ENCODE results near the gene ADAMTSL3. TPM values are rescaled to one million over a fixed set of nuclear protein-coding genes. Genes with fewer than 3 reads are reported as not detected.

Gene ADAMTSL3
- total RNA-seq, 1 experiment from 2014 or later: 0.07 TPM

- H3K27me3 ChIP-seq (replicated peaks; ENCODE audit: control insufficient read depth, insufficient read depth, low read length): no peaks in the 10 kb centered on the region
- DNase-seq: no peak
- no peaks in the 10 kb centered on the region for H3K36me3 Mint-ChIP-seq (ENCODE audit: insufficient read depth, unreplicated experiment)
- intact Hi-C loops (cut with micrococcal nuclease; ENCODE audit: unreplicated experiment): no loop called here
- POLR2A ChIA-PET: no interaction called here
- H3K9me3 ChIP-seq: no peaks in the 10 kb centered on the region
- no peaks in the 10 kb centered on the region for H3K36me3 ChIP-seq (ENCODE audit: control insufficient read depth, insufficient read depth, low read length)
- peaks cover 26% of the 10 kb centered on the region for H3K27me3 Mint-ChIP-seq (ENCODE audit: insufficient read depth, unreplicated experiment)
- CTCF ChIA-PET: no interaction called here
- H3K4me1 ChIP-seq: no peaks in the 10 kb centered on the region
- H3K4me3 ChIP-seq (ENCODE audit: low read depth, low read length): no peak overlapping the region
- no peaks in the 10 kb centered on the region for H3K9me3 Mint-ChIP-seq (ENCODE audit: unreplicated experiment)
- no peaks in the 10 kb centered on the region for H3K4me1 Mint-ChIP-seq (ENCODE audit: low read depth, unreplicated experiment)
- no TSS peak for BruUV-seq (replicated peaks)
- no peak overlapping the region for H3K4me3 Mint-ChIP-seq (ENCODE audit: unreplicated experiment)
- H3K27ac Mint-ChIP-seq (ENCODE audit: unreplicated experiment): no peak overlapping the region
- TF ChIP-seq CTCF (IDR thresholded peaks at IDR 0.05; ENCODE audit: insufficient read depth in 1 of 2, low read depth in 1 of 2, low read length in 1 of 2, severe bottlenecking in 1 of 2, unreplicated experiment in 1 of 2): no peak
Measured at GRCh38 chr15:83897037-83897436, 243.1 kb downstream of the ADAMTSL3 start.

DNA sequence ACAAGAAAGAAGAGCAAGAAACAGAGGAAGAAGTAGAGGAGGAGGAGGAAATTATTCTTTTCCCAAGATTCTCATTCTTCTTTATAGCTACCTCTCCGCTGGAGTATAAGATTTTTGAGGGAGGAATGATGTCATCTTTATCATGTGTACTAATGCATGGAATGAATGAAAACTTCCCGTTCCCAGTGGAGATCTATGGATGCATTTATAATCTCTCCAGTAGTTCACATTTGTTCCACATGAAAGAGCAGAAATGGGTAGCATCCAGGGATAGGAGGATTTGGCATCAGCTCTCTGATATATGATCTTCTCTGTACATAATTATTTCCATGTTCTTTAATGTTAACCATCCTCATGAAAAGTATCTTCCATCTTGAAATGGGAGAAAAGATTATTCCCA lies 244.4 kb downstream of the ADAMTSL3 start:
- H3K9me3 Mint-ChIP-seq (ENCODE audit: unreplicated experiment): no peaks in the 10 kb centered on the region
- Histone ChIP-seq H3K4me3 (ENCODE audit: low read depth, low read length) (no peak overlapping the region), H3K36me3 (ENCODE audit: control insufficient read depth, insufficient read depth, low read length) (no peaks in the 10 kb centered on the region), H3K27me3 (replicated peaks; ENCODE audit: control insufficient read depth, insufficient read depth, low read length) (no peaks in the 10 kb centered on the region), H3K9me3 (no peaks in the 10 kb centered on the region), H3K4me1 (no peaks in the 10 kb centered on the region)
- intact Hi-C loops (cut with micrococcal nuclease; ENCODE audit: unreplicated experiment): no loop called here
- H3K4me3 Mint-ChIP-seq (ENCODE audit: unreplicated experiment): no peak overlapping the region
- H3K36me3 Mint-ChIP-seq (ENCODE audit: insufficient read depth, unreplicated experiment): no peaks in the 10 kb centered on the region
- no peak for TF ChIP-seq CTCF (IDR thresholded peaks at IDR 0.05; ENCODE audit: insufficient read depth in 1 of 2, low read depth in 1 of 2, low read length in 1 of 2, severe bottlenecking in 1 of 2, unreplicated experiment in 1 of 2)
- peaks cover 29% of the 10 kb centered on the region for H3K27me3 Mint-ChIP-seq (ENCODE audit: insufficient read depth, unreplicated experiment)
- H3K4me1 Mint-ChIP-seq (ENCODE audit: low read depth, unreplicated experiment): no peaks in the 10 kb centered on the region
- no peak overlapping the region for H3K27ac Mint-ChIP-seq (ENCODE audit: unreplicated experiment)
- BruUV-seq (replicated peaks): no TSS peak
- ChIA-PET POLR2A (no interaction called here), CTCF (no interaction called here)
- no peak for DNase-seq

GRCh38 chr15:83899670-83900069 lies 245.7 kb downstream of the ADAMTSL3 start:
- Mint-ChIP-seq H3K9me3 (ENCODE audit: unreplicated experiment) (no peaks in the 10 kb centered on the region), H3K4me1 (ENCODE audit: low read depth, unreplicated experiment) (no peaks in the 10 kb centered on the region), H3K27me3 (ENCODE audit: insufficient read depth, unreplicated experiment) (peaks cover 28% of the 10 kb centered on the region), H3K27ac (ENCODE audit: unreplicated experiment) (no peak overlapping the region), H3K4me3 (ENCODE audit: unreplicated experiment) (no peak overlapping the region), H3K36me3 (ENCODE audit: insufficient read depth, unreplicated experiment) (no peaks in the 10 kb centered on the region)
- ChIA-PET POLR2A (no interaction called here), CTCF (no interaction called here)
- no peaks in the 10 kb centered on the region for H3K36me3 ChIP-seq (ENCODE audit: control insufficient read depth, insufficient read depth, low read length)
- BruUV-seq (replicated peaks): no TSS peak
- H3K4me1 ChIP-seq: no peaks in the 10 kb centered on the region
- TF ChIP-seq CTCF (IDR thresholded peaks at IDR 0.05; ENCODE audit: insufficient read depth in 1 of 2, low read depth in 1 of 2, low read length in 1 of 2, severe bottlenecking in 1 of 2, unreplicated experiment in 1 of 2): no peak
- intact Hi-C loops (cut with micrococcal nuclease; ENCODE audit: unreplicated experiment): no loop called here
- H3K4me3 ChIP-seq (ENCODE audit: low read depth, low read length): no peak overlapping the region
- H3K27me3 ChIP-seq (replicated peaks; ENCODE audit: control insufficient read depth, insufficient read depth, low read length): no peaks in the 10 kb centered on the region
- H3K9me3 ChIP-seq: no peaks in the 10 kb centered on the region
- no peak for DNase-seq

Measured in Caco-2 (cell line).